ENCODE results near the gene MAP2K1. TPM values are rescaled to one million over a fixed set of nuclear protein-coding genes. Genes with fewer than 3 reads are reported as not detected.

Gene MAP2K1
- total RNA-seq, 1 experiment from 2014 or later: 63.7 TPM

- Mint-ChIP-seq H3K27ac (ENCODE audit: unreplicated experiment) (no peak overlapping the region), H3K4me1 (ENCODE audit: low read depth, unreplicated experiment) (peaks cover 8% of the 10 kb centered on the region), H3K27me3 (ENCODE audit: insufficient read depth, unreplicated experiment) (no peaks in the 10 kb centered on the region), H3K9me3 (ENCODE audit: unreplicated experiment) (no peaks in the 10 kb centered on the region), H3K36me3 (ENCODE audit: insufficient read depth, unreplicated experiment) (peaks cover 23% of the 10 kb centered on the region), H3K4me3 (ENCODE audit: unreplicated experiment) (no peak overlapping the region)
- TF ChIP-seq, protein P1, sequence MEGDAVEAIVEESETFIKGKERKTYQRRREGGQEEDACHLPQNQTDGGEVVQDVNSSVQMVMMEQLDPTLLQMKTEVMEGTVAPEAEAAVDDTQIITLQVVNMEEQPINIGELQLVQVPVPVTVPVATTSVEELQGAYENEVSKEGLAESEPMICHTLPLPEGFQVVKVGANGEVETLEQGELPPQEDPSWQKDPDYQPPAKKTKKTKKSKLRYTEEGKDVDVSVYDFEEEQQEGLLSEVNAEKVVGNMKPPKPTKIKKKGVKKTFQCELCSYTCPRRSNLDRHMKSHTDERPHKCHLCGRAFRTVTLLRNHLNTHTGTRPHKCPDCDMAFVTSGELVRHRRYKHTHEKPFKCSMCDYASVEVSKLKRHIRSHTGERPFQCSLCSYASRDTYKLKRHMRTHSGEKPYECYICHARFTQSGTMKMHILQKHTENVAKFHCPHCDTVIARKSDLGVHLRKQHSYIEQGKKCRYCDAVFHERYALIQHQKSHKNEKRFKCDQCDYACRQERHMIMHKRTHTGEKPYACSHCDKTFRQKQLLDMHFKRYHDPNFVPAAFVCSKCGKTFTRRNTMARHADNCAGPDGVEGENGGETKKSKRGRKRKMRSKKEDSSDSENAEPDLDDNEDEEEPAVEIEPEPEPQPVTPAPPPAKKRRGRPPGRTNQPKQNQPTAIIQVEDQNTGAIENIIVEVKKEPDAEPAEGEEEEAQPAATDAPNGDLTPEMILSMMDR (IDR thresholded peaks at IDR 0.05; ENCODE audit: insufficient read depth in 1 of 2, low read depth in 1 of 2, low read length in 1 of 2, severe bottlenecking in 1 of 2, unreplicated experiment in 1 of 2): no peak
- H3K9me3 ChIP-seq: no peaks in the 10 kb centered on the region
- no peak for DNase-seq
- no peaks in the 10 kb centered on the region; the same call in 1 of the 2 replicates for H3K36me3 ChIP-seq (ENCODE audit: control insufficient read depth, insufficient read depth, low read length)
- no peaks in the 10 kb centered on the region; the same call in 1 of the 2 replicates for H3K4me1 ChIP-seq
- H3K27me3 ChIP-seq (replicated peaks; ENCODE audit: control insufficient read depth, insufficient read depth, low read length): no peaks in the 10 kb centered on the region
- no peak overlapping the region for H3K4me3 ChIP-seq (ENCODE audit: low read depth, low read length)
- no TSS peak for BruUV-seq (replicated peaks)
- ChIA-PET CTCF (no interaction called here), POLR2A (no interaction called here)
- intact Hi-C loops (cut with micrococcal nuclease; ENCODE audit: unreplicated experiment): no loop called here
Measured at GRCh38 chr15:66400351-66400774, 13.7 kb downstream of the MAP2K1 start.

DNA sequence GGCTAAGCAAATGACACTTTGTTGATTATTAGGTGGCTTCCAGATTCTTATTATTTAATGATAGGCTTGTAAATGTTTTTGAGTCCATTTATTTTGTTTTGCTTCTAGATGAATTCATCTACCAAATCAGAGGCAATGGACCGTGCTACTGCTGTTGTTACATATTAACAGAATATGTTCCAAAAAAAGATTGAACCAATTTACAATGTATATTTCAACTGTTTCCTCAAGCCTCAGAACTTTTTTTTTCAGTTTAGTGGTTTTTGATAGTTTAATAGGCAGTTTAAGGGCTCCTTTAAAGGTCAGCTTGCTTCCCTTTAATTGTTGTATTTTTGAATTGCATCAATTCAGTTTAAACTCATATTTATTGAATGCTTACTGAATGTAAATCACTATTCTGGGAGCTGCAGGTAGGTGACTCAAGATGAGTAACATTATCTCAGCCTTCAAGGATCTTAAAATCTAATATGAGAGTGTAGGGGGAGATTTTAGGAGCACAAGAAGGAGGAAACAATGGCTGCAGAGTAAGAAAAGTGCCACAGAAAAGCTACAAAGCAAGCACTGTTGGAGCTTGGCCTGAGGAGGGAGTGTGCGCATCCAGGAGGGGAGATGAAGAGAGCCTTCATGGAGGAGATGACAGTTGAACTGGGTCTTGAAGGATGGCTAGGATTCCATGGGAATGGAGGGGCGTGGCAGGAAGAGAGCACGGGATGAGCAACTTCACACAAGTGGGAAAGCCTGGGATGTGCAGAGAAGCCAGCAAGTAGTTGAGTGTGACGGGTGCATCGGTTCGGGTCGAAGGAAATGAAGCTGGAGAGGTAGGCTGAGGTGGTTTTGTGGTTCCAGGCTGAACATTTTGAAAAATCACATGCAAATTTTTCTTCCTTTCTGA lies 14.7 kb downstream of the MAP2K1 start:
- peaks cover 8% of the 10 kb centered on the region for H3K4me1 Mint-ChIP-seq (ENCODE audit: low read depth, unreplicated experiment)
- no peak for DNase-seq
- intact Hi-C loops (cut with micrococcal nuclease; ENCODE audit: unreplicated experiment): no loop called here
- ChIA-PET POLR2A (no interaction called here), CTCF (interaction anchor here (1.0 kb wide), 1 partner anchor 45 kb away, joined by 3 read pairs; no protein-coding TSS in a partner anchor)
- Histone ChIP-seq H3K4me1 (no peaks in the 10 kb centered on the region; the same call in 1 of the 2 replicates), H3K36me3 (ENCODE audit: control insufficient read depth, insufficient read depth, low read length) (no peaks in the 10 kb centered on the region; the same call in 1 of the 2 replicates), H3K9me3 (no peaks in the 10 kb centered on the region), H3K4me3 (ENCODE audit: low read depth, low read length) (no peak overlapping the region), H3K27me3 (replicated peaks; ENCODE audit: control insufficient read depth, insufficient read depth, low read length) (no peaks in the 10 kb centered on the region)
- TF ChIP-seq, protein P1 (IDR thresholded peaks at IDR 0.05; ENCODE audit: insufficient read depth in 1 of 2, low read depth in 1 of 2, low read length in 1 of 2, severe bottlenecking in 1 of 2, unreplicated experiment in 1 of 2): no peak
- H3K27me3 Mint-ChIP-seq (ENCODE audit: insufficient read depth, unreplicated experiment): no peaks in the 10 kb centered on the region
- peaks cover 13% of the 10 kb centered on the region for H3K36me3 Mint-ChIP-seq (ENCODE audit: insufficient read depth, unreplicated experiment)
- H3K27ac Mint-ChIP-seq (ENCODE audit: unreplicated experiment): no peak overlapping the region
- BruUV-seq (replicated peaks): no TSS peak
- H3K9me3 Mint-ChIP-seq (ENCODE audit: unreplicated experiment): no peaks in the 10 kb centered on the region
- H3K4me3 Mint-ChIP-seq (ENCODE audit: unreplicated experiment): no peak overlapping the region

DNA sequence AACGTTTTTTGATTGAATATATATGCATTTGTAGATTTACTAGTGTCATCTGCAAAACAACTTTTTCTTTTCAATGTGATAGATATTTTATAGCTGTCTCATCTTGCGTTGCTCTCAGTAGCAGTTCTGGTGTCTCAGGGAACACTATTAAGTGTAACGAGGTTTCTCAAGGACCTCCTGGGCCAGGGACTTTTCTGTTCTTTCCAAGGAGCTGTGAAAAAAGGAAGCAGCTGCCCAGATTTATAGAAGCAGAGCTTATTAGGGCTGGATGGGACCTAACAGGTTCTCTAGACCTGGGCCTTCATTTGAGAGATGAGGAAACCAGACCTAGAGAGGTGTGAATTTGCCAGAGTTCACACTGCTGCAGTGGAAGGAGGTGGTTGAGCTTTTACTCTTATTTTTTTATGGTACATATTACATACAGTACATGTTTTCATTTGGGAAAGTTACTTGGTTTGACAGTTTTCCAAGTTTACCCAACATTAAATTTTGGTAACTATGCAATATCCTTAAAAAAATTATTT lies 16.1 kb downstream of the MAP2K1 start:
- TF ChIP-seq, protein P1 (IDR thresholded peaks at IDR 0.05; ENCODE audit: insufficient read depth in 1 of 2, low read depth in 1 of 2, low read length in 1 of 2, severe bottlenecking in 1 of 2, unreplicated experiment in 1 of 2): no peak
- H3K27me3 Mint-ChIP-seq (ENCODE audit: insufficient read depth, unreplicated experiment): no peaks in the 10 kb centered on the region
- H3K9me3 ChIP-seq: no peaks in the 10 kb centered on the region
- no peaks in the 10 kb centered on the region; the same call in 1 of the 2 replicates for H3K36me3 ChIP-seq (ENCODE audit: control insufficient read depth, insufficient read depth, low read length)
- H3K4me1 Mint-ChIP-seq (ENCODE audit: low read depth, unreplicated experiment): peaks cover 8% of the 10 kb centered on the region
- no peaks in the 10 kb centered on the region for H3K27me3 ChIP-seq (replicated peaks; ENCODE audit: control insufficient read depth, insufficient read depth, low read length)
- H3K4me3 ChIP-seq (ENCODE audit: low read depth, low read length): no peak overlapping the region
- H3K4me3 Mint-ChIP-seq (ENCODE audit: unreplicated experiment): no peak overlapping the region
- no peak for DNase-seq
- no peaks in the 10 kb centered on the region for H3K9me3 Mint-ChIP-seq (ENCODE audit: unreplicated experiment)
- no TSS peak for BruUV-seq (replicated peaks)
- intact Hi-C loops (cut with micrococcal nuclease; ENCODE audit: unreplicated experiment): no loop called here
- ChIA-PET POLR2A (no interaction called here), CTCF (no interaction called here)
- peaks cover 12% of the 10 kb centered on the region for H3K36me3 Mint-ChIP-seq (ENCODE audit: insufficient read depth, unreplicated experiment)
- no peaks in the 10 kb centered on the region; the same call in 1 of the 2 replicates for H3K4me1 ChIP-seq
- H3K27ac Mint-ChIP-seq (ENCODE audit: unreplicated experiment): no peak overlapping the region

All from Caco-2 (cell line).